Neural cell (in vitro differentiated cells): Measurements from ENCODE around the gene PIAS1. TPM values are rescaled to one million over a fixed set of nuclear protein-coding genes. Genes with fewer than 3 reads are reported as not detected.
"Not testable (repeated sequence)": the region's sequence is repeated elsewhere in the genome, so short reads cannot be mapped to it uniquely, and the experiment has no call there.

Source experiments
- H2AFZ ChIP-seq: fragments of 200-600, 300-800 bp; sonication (generic), shearing (Covaris generic); 2 replicates; pipeline ENCODE4 v1.6.0; 2014; ENCODE audit warnings: low read depth, mild to moderate bottlenecking, antibody characterized with exemption, low read length, moderate library complexity
- H3F3A ChIP-seq: fragments of 200-600 bp; shearing (Covaris generic); 2 replicates; pipeline ENCODE4 v1.6.1; 2016; ENCODE audit warnings: mild to moderate bottlenecking, moderate library complexity, mixed read lengths, antibody characterized with exemption, low read length; ENCODE audit not compliant: insufficient read depth, poor library complexity, severe bottlenecking
- H3K27ac ChIP-seq: fragments of 200-600, 300-800 bp; sonication (generic), shearing (Covaris generic); 2 replicates; pipeline ENCODE4 v1.5.1; 2014; ENCODE audit warnings: mild to moderate bottlenecking, low read length, moderate library complexity
- H3K27me3 ChIP-seq: fragments of 300-800, 200-600 bp; sonication (generic), shearing (Covaris generic); 2 replicates; pipeline ENCODE4 v1.6.0; 2014; ENCODE audit warnings: mild to moderate bottlenecking, low read depth, low read length, moderate library complexity; ENCODE audit not compliant: insufficient read depth
- H3K36me3 ChIP-seq: fragments of 300-800, 200-600 bp; sonication (generic), shearing (Covaris generic); 2 replicates; pipeline ENCODE4 v1.5.1; 2014; ENCODE audit warnings: mild to moderate bottlenecking, antibody characterized with exemption, low read length, moderate library complexity; ENCODE audit not compliant: insufficient read depth
- H3K4me2 ChIP-seq: fragments of 300-800, 200-600 bp; sonication (generic), shearing (Covaris generic); 2 replicates; pipeline ENCODE4 v1.6.0; 2014; ENCODE audit warnings: mild to moderate bottlenecking, low read length
- H3K4me3 ChIP-seq: fragments of 300-800, 200-600 bp; sonication (generic), shearing (Covaris generic); 2 replicates; pipeline ENCODE4 v1.5.1; 2014; ENCODE audit warnings: mild to moderate bottlenecking, low read length, moderate library complexity
- H3K79me2 ChIP-seq: fragments of 200-600 bp; shearing (Covaris generic); replicated peaks from 2 replicates; pipeline ENCODE4 v1.6.0; 2014; ENCODE audit warnings: mild to moderate bottlenecking, low read length, moderate library complexity; ENCODE audit not compliant: insufficient read depth
- H3K9ac ChIP-seq: fragments of 300-800, 200-600 bp; sonication (generic), shearing (Covaris generic); 2 replicates; pipeline ENCODE4 v1.6.1; 2016; ENCODE audit warnings: mild to moderate bottlenecking, low read length, mixed read lengths
- H3K9me2 ChIP-seq: fragments of 200-600 bp; shearing (Covaris generic); 2 replicates; pipeline ENCODE4 v1.6.1; 2016; ENCODE audit warnings: mild to moderate bottlenecking, low read length, mixed read lengths; ENCODE audit not compliant: insufficient read depth
- H3K9me3 ChIP-seq: fragments of 200-600, 300-800 bp; sonication (generic), shearing (Covaris generic); 2 replicates; pipeline ENCODE4 v1.6.1; 2016; ENCODE audit warnings: mild to moderate bottlenecking, mixed run types, low read length, moderate library complexity, mixed read lengths
- H4K20me1 ChIP-seq: fragments of 200-600 bp; shearing (Covaris generic); 2 replicates; pipeline ENCODE4 v1.6.1; 2016; ENCODE audit warnings: mild to moderate bottlenecking, mixed run types; ENCODE audit not compliant: insufficient read depth
- EP300 ChIP-seq: fragments of 450-650 bp; conservative IDR thresholded peaks from 2 replicates; pipeline ENCODE4 v1.6.1; 2014; ENCODE audit warnings: antibody characterized with exemption, mild to moderate bottlenecking, moderate library complexity; ENCODE audit not compliant: poor library complexity, severe bottlenecking
- EZH2 ChIP-seq: fragments of 200-600, 300-800 bp; shearing (Covaris generic), sonication (generic); IDR thresholded peaks from 2 replicates; pipeline ENCODE4 v1.6.1; 2014; ENCODE audit warnings: antibody characterized with exemption, low read length, borderline replicate concordance, mild to moderate bottlenecking; ENCODE audit not compliant: insufficient read depth, poor library complexity, severe bottlenecking
- MXI1 ChIP-seq: fragments of 450-650 bp; conservative IDR thresholded peaks from 2 replicates; pipeline ENCODE4 v1.6.1; 2014; ENCODE audit warnings: antibody characterized with exemption, mild to moderate bottlenecking; ENCODE audit not compliant: poor library complexity, severe bottlenecking
- POLR2AphosphoS5 ChIP-seq: IDR thresholded peaks from 2 replicates; pipeline ENCODE4 v1.6.1; 2012
- RAD21 ChIP-seq: fragments of 450-650 bp; conservative IDR thresholded peaks from 2 replicates; pipeline ENCODE4 v1.6.1; 2014; ENCODE audit warnings: antibody characterized with exemption, mild to moderate bottlenecking, moderate library complexity
- REST ChIP-seq: IDR thresholded peaks from 2 replicates; pipeline ENCODE4 v1.6.1; 2012; ENCODE audit warnings: borderline replicate concordance
- SMC3 ChIP-seq: fragments of 450-650 bp; conservative IDR thresholded peaks from 2 replicates; pipeline ENCODE4 v1.6.1; 2014; ENCODE audit warnings: antibody characterized with exemption, mild to moderate bottlenecking, moderate library complexity; ENCODE audit not compliant: poor library complexity
- TAF1 ChIP-seq: IDR thresholded peaks from 2 replicates; pipeline ENCODE4 v1.6.1; 2012; ENCODE audit warnings: low read depth
- polyA plus RNA-seq: library from polyadenylated mRNA; depleted of rRNA; stranded (reverse); fragments of >200 nt; gene quantifications from 2 replicates; pipeline ENCODE4 v1.2.3, GENCODE V29; 2014
- TF ChIP-seq, protein P1 (sequence below): fragments of 450-650 bp; IDR thresholded peaks from 2 replicates; pipeline ENCODE4 v1.5.1; 2014; ENCODE audit warnings: antibody characterized with exemption, mild to moderate bottlenecking, moderate library complexity; ENCODE audit not compliant: poor library complexity, severe bottlenecking

PIAS1 gene
- polyA plus RNA-seq, 1 donor from 2014 or later = 14.3 TPM

- H2AFZ ChIP-seq = no peak overlapping the region
- no peaks in the 10 kb centered on the region for H3K9me2 ChIP-seq
- no peaks in the 10 kb centered on the region for H3K9me3 ChIP-seq
- H3F3A ChIP-seq = no peaks in the 10 kb centered on the region
- no peaks in the 10 kb centered on the region for H3K79me2 ChIP-seq
- TF ChIP-seq POLR2AphosphoS5 (no peak), EZH2 (no peak), SMC3 (no peak), RAD21 (no peak), EP300 (no peak), MXI1 (no peak), TAF1 (no peak), REST (no peak)
- TF ChIP-seq, protein P1, sequence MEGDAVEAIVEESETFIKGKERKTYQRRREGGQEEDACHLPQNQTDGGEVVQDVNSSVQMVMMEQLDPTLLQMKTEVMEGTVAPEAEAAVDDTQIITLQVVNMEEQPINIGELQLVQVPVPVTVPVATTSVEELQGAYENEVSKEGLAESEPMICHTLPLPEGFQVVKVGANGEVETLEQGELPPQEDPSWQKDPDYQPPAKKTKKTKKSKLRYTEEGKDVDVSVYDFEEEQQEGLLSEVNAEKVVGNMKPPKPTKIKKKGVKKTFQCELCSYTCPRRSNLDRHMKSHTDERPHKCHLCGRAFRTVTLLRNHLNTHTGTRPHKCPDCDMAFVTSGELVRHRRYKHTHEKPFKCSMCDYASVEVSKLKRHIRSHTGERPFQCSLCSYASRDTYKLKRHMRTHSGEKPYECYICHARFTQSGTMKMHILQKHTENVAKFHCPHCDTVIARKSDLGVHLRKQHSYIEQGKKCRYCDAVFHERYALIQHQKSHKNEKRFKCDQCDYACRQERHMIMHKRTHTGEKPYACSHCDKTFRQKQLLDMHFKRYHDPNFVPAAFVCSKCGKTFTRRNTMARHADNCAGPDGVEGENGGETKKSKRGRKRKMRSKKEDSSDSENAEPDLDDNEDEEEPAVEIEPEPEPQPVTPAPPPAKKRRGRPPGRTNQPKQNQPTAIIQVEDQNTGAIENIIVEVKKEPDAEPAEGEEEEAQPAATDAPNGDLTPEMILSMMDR = no peak
- H3K4me3 ChIP-seq = no peak overlapping the region
- no peaks in the 10 kb centered on the region for H4K20me1 ChIP-seq
- no peaks in the 10 kb centered on the region for H3K36me3 ChIP-seq
- no peaks in the 10 kb centered on the region for H3K27me3 ChIP-seq
- no peak overlapping the region for H3K4me2 ChIP-seq
- no peak overlapping the region for H3K9ac ChIP-seq
- no peak overlapping the region for H3K27ac ChIP-seq
These were observed 147.2 kb downstream of the PIAS1 start for GRCh38 chr15:68201153-68201878.

DNA sequence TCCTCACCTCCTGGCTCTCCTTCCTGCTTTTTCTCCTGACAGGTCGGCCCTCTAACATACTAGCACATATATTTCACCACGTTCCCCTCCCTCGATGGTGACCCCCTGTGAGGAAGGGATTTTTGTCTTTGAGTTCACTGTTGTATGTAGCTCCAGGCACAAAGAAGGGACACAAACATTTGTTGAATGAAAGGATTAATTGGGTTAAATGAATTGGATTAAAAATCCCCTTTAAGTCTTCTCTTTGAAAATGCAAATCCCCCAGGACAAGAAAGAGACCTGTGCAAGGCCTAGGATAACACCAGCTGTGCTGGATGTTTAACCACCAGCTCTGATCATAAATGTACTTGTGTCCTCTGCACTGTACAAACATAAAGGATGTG is 147.8 kb downstream of the PIAS1 start:
- Histone ChIP-seq H2AFZ (no peak overlapping the region), H3K36me3 (no peaks in the 10 kb centered on the region), H3K9ac (no peak overlapping the region), H3K27ac (no peak overlapping the region), H3K4me3 (no peak overlapping the region), H4K20me1 (no peaks in the 10 kb centered on the region), H3K9me2 (no peaks in the 10 kb centered on the region), H3K9me3 (no peaks in the 10 kb centered on the region), H3K79me2 (no peaks in the 10 kb centered on the region), H3K27me3 (no peaks in the 10 kb centered on the region), H3K4me2 (no peak overlapping the region), H3F3A (no peaks in the 10 kb centered on the region)
- TF ChIP-seq TAF1 = no peak
- TF ChIP-seq POLR2AphosphoS5 = no peak
- TF ChIP-seq MXI1 = no peak
- no peak for TF ChIP-seq EP300
- TF ChIP-seq, protein P1 = no peak
- no peak for TF ChIP-seq RAD21
- TF ChIP-seq SMC3 = no peak
- no peak for TF ChIP-seq EZH2
- no peak for TF ChIP-seq REST

DNA sequence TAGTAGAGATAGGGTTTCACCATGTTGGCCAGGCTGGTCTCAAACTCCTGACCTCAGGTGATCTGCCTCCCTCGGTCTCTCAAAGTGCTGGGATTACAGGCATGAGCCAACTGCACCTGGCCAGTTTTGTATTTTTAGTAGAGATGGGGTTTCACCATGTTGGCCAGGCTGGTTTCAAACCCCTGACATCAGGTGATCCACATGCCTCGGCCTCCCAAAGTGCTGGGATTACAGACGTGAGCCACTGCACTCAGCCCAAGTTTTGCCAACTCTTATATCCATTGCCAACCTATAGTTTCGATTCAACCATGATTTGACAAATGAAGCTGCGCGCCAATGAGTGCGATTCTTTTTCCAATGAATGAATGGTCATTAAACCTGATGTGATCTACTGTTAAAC is 148.9 kb downstream of the PIAS1 start:
- not testable (repeated sequence) for H3K9ac ChIP-seq, H4K20me1 ChIP-seq, H3K27ac ChIP-seq, H3K79me2 ChIP-seq, H3K36me3 ChIP-seq, H2AFZ ChIP-seq, H3K27me3 ChIP-seq, H3K9me2 ChIP-seq, H3K4me2 ChIP-seq, H3F3A ChIP-seq, H3K4me3 ChIP-seq, H3K9me3 ChIP-seq
